ENCODE data around the gene RASA3. TPM values are rescaled to one million over a fixed set of nuclear protein-coding genes. Genes with fewer than 3 reads are reported as not detected.

RASA3 gene
- total RNA-seq, 3 donors from 2014 or later, result 7.9 to 19.0 (median 8.4) TPM

GRCh38 chr13:114059428-114059827, 73.0 kb downstream of the RASA3 start:
- Histone ChIP-seq H3K36me3 (ENCODE audit: low read depth) (no peaks in the 10 kb centered on the region), H3K9me3 (no peaks in the 10 kb centered on the region), H3K4me1 (ENCODE audit: low read depth) (peaks cover 17% of the 10 kb centered on the region), H3K4me3 (no peak overlapping the region)
- no peak for ATAC-seq
- TF ChIP-seq, protein P1, sequence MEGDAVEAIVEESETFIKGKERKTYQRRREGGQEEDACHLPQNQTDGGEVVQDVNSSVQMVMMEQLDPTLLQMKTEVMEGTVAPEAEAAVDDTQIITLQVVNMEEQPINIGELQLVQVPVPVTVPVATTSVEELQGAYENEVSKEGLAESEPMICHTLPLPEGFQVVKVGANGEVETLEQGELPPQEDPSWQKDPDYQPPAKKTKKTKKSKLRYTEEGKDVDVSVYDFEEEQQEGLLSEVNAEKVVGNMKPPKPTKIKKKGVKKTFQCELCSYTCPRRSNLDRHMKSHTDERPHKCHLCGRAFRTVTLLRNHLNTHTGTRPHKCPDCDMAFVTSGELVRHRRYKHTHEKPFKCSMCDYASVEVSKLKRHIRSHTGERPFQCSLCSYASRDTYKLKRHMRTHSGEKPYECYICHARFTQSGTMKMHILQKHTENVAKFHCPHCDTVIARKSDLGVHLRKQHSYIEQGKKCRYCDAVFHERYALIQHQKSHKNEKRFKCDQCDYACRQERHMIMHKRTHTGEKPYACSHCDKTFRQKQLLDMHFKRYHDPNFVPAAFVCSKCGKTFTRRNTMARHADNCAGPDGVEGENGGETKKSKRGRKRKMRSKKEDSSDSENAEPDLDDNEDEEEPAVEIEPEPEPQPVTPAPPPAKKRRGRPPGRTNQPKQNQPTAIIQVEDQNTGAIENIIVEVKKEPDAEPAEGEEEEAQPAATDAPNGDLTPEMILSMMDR (IDR thresholded peaks at IDR 0.05), result no peak
- intact Hi-C loops (cut with DNase I, micrococcal nuclease), result no loop called here
- DNase-seq, result no peak

DNA sequence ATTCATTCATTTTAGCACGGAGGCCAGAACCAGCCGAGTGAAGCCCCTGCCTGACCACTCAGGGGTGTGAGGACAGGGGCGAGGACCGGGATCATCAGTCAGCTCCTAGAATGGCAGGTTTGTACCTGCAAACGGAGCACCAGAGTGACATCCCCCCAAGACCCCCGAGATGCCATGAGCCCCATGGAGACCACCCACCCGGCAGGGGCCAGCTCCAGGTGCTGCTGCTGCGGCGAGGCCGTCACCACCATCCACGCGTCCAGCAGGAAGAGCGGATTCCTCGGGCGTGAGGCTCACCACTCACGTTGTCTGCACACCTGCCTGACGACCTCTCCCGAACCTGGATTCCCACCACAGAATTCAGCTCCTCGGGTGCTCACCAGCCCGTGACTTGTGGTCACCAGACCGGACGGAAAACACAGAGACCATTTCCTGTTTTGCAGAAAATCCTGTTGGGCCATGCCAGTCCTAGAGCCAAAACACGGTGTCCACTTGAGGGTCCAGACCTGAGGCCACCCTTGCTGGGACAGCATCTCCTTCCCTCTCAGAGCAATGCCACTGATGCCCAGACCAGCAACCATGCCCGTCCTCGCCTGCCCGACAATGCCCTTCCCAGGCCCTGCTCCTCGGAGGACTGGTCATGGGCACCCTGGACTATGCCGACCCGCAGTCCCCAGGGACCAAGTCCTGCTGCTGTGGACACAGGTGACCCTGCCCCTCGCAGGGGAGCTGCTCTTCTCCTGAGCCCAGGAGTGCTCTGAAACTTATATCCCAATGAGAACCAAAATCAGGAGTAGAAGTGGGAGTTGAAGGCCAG, 74.2 kb downstream of the RASA3 start:
- H3K4me3 ChIP-seq, result no peak overlapping the region
- intact Hi-C loops (cut with DNase I, micrococcal nuclease), result no loop called here
- no peaks in the 10 kb centered on the region for H3K36me3 ChIP-seq (ENCODE audit: low read depth)
- DNase-seq (no peak), ATAC-seq (no peak)
- TF ChIP-seq, protein P1 (IDR thresholded peaks at IDR 0.05), result no peak
- no peaks in the 10 kb centered on the region for H3K9me3 ChIP-seq
- H3K4me1 ChIP-seq (ENCODE audit: low read depth), result peaks cover 8% of the 10 kb centered on the region

- no peaks in the 10 kb centered on the region for H3K9me3 ChIP-seq
- no peak overlapping the region for H3K4me3 ChIP-seq
- ATAC-seq (peak; percentile 40), DNase-seq (no peak)
- TF ChIP-seq, protein P1 (IDR thresholded peaks at IDR 0.05), result no peak
- no peaks in the 10 kb centered on the region for H3K36me3 ChIP-seq (ENCODE audit: low read depth)
- H3K4me1 ChIP-seq (ENCODE audit: low read depth), result peaks cover 8% of the 10 kb centered on the region
- intact Hi-C loops (cut with DNase I, micrococcal nuclease), result no loop called here
Observed at GRCh38 chr13:114057166-114058050, 75.0 kb downstream of the RASA3 start.

DNA sequence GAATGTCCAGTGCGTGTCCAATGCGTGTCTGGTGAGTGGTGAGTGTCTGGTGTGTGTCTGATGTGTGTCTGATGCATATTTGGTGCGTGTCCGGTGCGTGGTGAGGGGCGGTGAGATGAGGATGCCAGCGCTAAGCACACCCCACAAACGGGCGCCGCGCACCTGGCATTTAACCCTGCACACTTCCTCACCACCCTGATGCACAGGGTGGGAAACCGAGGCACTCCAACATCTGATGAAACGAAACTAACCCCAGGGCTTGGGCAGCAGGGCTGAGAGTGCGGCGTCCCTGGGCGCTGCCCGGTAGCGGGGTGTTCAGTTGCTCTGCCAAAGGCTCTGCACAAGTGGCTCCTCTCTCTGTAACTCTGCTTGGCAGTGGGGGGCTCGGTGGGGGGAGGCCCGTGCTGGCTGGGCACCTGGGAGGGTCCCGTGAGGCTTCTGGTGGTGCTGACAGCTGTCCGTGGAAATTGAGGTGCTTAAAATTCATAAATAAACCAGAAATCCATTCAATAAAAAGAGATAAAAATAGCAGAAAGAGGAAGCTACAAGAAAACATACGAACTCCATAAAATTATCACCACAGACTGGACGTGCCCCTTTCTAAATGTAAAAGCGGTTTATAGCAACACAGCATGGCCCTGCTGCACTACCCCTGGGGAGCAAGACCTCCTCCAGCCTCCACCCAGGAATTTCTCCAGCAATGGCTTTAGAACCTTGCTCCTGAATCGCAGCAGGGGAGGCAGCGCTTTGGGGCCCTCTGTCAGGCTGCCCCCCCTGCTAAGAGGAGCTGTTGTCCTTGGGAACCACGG, 76.0 kb downstream of the RASA3 start:
- TF ChIP-seq, protein P1 (IDR thresholded peaks at IDR 0.05), result no peak
- H3K9me3 ChIP-seq, result no peaks in the 10 kb centered on the region
- no peaks in the 10 kb centered on the region for H3K36me3 ChIP-seq (ENCODE audit: low read depth)
- intact Hi-C loops (cut with DNase I, micrococcal nuclease), result no loop called here
- no peak for ATAC-seq
- H3K4me3 ChIP-seq, result no peak overlapping the region
- H3K4me1 ChIP-seq (ENCODE audit: low read depth), result peaks cover 8% of the 10 kb centered on the region
- no peak for DNase-seq

- H3K36me3 ChIP-seq (ENCODE audit: low read depth), result no peaks in the 10 kb centered on the region
- TF ChIP-seq, protein P1 (IDR thresholded peaks at IDR 0.05), result no peak
- no peak overlapping the region for H3K4me3 ChIP-seq
- intact Hi-C loops (cut with DNase I, micrococcal nuclease), result no loop called here
- DNase-seq, result no peak
- H3K9me3 ChIP-seq, result no peaks in the 10 kb centered on the region
- peaks cover 8% of the 10 kb centered on the region for H3K4me1 ChIP-seq (ENCODE audit: low read depth)
- ATAC-seq, result no peak
Observed at GRCh38 chr13:114055766-114056165, 76.7 kb downstream of the RASA3 start.

All from mucosa of descending colon (tissue), 3 donors.